Adipocyte (in vitro differentiated cells): ENCODE results near the gene SLC49A3.

Experiments used
- DNase-seq: peaks from one replicate; pipeline ENCODE4 v3.0.0-alpha.2; 2015; ENCODE audit warnings: low read depth
- H3K27me3 ChIP-seq: replicated peaks from 2 replicates; pipeline ENCODE4 v1.7.0; 2013; ENCODE audit warnings: mild to moderate bottlenecking, low read length, moderate library complexity; ENCODE audit not compliant: control insufficient read depth, insufficient read depth
- H3K36me3 ChIP-seq: 2 replicates; pipeline ENCODE4 v1.7.0; 2013; ENCODE audit warnings: low read length, mild to moderate bottlenecking, moderate library complexity; ENCODE audit not compliant: control insufficient read depth, insufficient read depth, severe bottlenecking
- H3K4me1 ChIP-seq: 2 replicates; pipeline ENCODE4 v1.7.0; 2013; ENCODE audit warnings: mild to moderate bottlenecking, low read length, moderate library complexity; ENCODE audit not compliant: control insufficient read depth, insufficient read depth
- H3K4me3 ChIP-seq: 2 replicates; pipeline ENCODE4 v1.7.0; 2013; ENCODE audit warnings: mild to moderate bottlenecking, low read length, moderate library complexity
- H3K9ac ChIP-seq: 2 replicates; pipeline ENCODE4 v1.7.0; 2013; ENCODE audit warnings: mild to moderate bottlenecking, low read length, moderate library complexity
- H3K9me3 ChIP-seq: 2 replicates; pipeline ENCODE4 v1.7.0; 2013; ENCODE audit warnings: mild to moderate bottlenecking, low read length, moderate library complexity; ENCODE audit not compliant: control insufficient read depth

Gene SLC49A3

DNA sequence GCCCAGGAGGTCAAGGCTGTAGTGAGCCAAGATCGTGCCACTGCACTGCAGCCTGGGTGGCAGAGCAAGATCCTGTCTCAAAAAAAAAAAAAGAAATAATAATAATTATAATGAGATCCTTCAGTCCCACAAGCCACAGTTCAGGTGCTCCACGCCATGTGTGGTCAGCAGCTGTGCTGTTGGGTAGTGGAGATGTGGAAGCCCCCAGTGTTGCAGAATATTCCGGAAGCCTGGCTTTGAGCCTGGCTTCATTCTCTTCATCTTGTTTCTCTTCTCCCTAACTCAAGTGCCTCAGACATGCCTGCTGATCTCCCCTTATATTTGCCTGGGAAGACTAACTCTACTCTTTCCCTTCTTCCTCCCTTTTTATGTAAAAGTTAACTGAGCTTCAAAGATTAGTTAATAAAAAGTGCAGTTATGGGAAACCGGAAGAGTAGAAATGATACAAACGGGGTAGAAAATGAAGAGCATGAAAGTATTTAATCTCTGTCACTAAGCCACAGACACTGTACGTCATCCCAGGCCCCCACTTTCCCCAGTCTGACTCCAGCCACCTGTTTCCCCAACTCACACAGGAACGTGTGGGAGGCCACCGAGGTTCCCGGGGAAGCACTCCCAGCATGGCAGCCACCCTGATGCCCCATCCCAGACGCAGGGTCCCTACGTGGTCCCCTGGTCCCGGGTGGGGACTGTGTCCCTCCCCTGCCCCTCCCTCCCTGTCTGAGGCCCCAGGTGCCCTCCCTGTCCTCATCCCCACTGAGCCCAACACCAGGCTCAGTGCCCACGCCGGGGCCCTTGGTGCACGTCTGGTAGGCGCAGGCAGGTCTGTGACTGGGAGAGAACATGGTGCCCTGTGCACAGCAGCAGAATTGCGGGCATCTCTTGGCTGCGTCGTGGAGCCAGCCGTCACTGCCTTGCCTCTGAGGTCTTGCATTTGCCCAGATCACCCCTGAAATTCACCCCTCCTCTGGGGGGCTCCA lies 40.7 kb upstream of the SLC49A3 start:
- Histone ChIP-seq H3K4me3 (no peak overlapping the region), H3K9ac (no peak overlapping the region), H3K4me1 (peaks cover 17% of the 10 kb centered on the region), H3K36me3 (peaks cover 31% of the 10 kb centered on the region), H3K9me3 (no peaks in the 10 kb centered on the region), H3K27me3 (no peaks in the 10 kb centered on the region)
- no peak for DNase-seq

DNA sequence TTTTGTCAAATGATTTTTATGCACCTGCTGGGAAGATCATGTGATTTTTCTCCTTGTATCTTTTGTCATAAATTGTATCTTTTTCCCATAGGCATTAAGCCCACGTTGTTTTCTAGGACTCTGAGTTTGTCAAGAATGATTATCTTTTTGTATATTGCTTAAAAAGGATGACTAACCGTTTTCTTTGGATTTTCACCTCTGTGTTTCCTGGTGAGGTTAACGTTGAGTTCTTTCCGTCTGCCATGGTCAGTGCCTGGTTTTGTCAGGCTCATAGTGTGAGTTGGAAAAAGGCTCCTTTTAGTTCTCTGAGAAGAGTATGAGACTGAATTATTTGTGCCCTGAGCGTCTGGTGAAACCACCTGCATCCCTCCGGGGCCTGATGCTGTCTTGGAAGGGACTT lies 38.6 kb upstream of the SLC49A3 start:
- Histone ChIP-seq H3K36me3 (peaks cover 21% of the 10 kb centered on the region), H3K9ac (no peak overlapping the region), H3K9me3 (no peaks in the 10 kb centered on the region), H3K4me3 (no peak overlapping the region), H3K4me1 (peaks cover 17% of the 10 kb centered on the region), H3K27me3 (no peaks in the 10 kb centered on the region)
- no peak for DNase-seq

DNA sequence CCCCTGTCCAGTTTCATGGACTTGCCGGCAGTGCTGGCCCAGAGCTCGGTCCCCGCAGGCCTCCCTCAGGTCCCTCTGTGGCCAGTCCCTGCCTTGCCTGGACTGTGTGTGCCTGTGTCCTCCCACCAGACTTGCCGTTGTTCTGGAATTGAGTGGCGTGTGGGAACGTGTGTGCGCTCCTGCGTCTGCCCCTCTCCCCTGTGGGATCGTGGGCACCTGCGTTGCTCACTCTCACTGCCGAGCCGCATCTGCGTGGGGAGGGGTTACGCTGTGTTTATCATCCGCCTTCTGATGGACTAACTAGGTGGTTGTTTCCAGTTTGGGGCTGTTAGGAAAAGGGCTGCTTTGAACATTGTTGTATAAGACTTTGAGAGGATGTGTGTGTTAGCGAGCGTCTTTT lies 37.9 kb upstream of the SLC49A3 start:
- Histone ChIP-seq H3K4me3 (no peak overlapping the region), H3K9me3 (no peaks in the 10 kb centered on the region), H3K27me3 (no peaks in the 10 kb centered on the region), H3K9ac (peak overlapping the region; percentile 66), H3K4me1 (peaks cover 17% of the 10 kb centered on the region), H3K36me3 (peaks cover 17% of the 10 kb centered on the region)
- DNase-seq: no peak

- H3K9ac ChIP-seq: peak overlapping the region; percentile 66
- H3K4me1 ChIP-seq: peaks cover 19% of the 10 kb centered on the region
- peak; percentile 68 for DNase-seq
- H3K36me3 ChIP-seq: peaks cover 17% of the 10 kb centered on the region
- no peaks in the 10 kb centered on the region for H3K9me3 ChIP-seq
- no peak overlapping the region for H3K4me3 ChIP-seq
- H3K27me3 ChIP-seq: no peaks in the 10 kb centered on the region
Measured at GRCh38 chr4:726235-726787, 37.4 kb upstream of the SLC49A3 start.

- H3K4me3 ChIP-seq: no peak overlapping the region
- H3K9me3 ChIP-seq: no peaks in the 10 kb centered on the region
- peak overlapping the region; percentile 66 for H3K9ac ChIP-seq
- H3K4me1 ChIP-seq: peaks cover 25% of the 10 kb centered on the region
- no peak for DNase-seq
- peaks cover 11% of the 10 kb centered on the region for H3K36me3 ChIP-seq
- no peaks in the 10 kb centered on the region for H3K27me3 ChIP-seq
Measured at GRCh38 chr4:725391-726234, 36.7 kb upstream of the SLC49A3 start.

- Histone ChIP-seq H3K36me3 (peaks cover 10% of the 10 kb centered on the region), H3K4me3 (no peak overlapping the region), H3K9me3 (no peaks in the 10 kb centered on the region), H3K4me1 (peaks cover 25% of the 10 kb centered on the region), H3K9ac (no peak overlapping the region), H3K27me3 (no peaks in the 10 kb centered on the region)
- no peak for DNase-seq
Measured at GRCh38 chr4:723751-724530, 35.0 kb upstream of the SLC49A3 start.

GRCh38 chr4:722851-723360 lies 34.0 kb upstream of the SLC49A3 start:
- Histone ChIP-seq H3K4me1 (peaks cover 25% of the 10 kb centered on the region), H3K4me3 (no peak overlapping the region), H3K9me3 (no peaks in the 10 kb centered on the region), H3K9ac (no peak overlapping the region), H3K36me3 (peaks cover 10% of the 10 kb centered on the region), H3K27me3 (no peaks in the 10 kb centered on the region)
- no peak for DNase-seq

GRCh38 chr4:722169-722725 lies 33.3 kb upstream of the SLC49A3 start:
- H3K4me1 ChIP-seq: peaks cover 21% of the 10 kb centered on the region
- H3K9ac ChIP-seq: no peak overlapping the region
- peaks cover 10% of the 10 kb centered on the region for H3K36me3 ChIP-seq
- H3K4me3 ChIP-seq: no peak overlapping the region
- DNase-seq: no peak
- H3K27me3 ChIP-seq: no peaks in the 10 kb centered on the region
- no peaks in the 10 kb centered on the region for H3K9me3 ChIP-seq

- H3K9ac ChIP-seq: no peak overlapping the region
- H3K4me3 ChIP-seq: no peak overlapping the region
- H3K4me1 ChIP-seq: peaks cover 15% of the 10 kb centered on the region
- H3K36me3 ChIP-seq: peaks cover 10% of the 10 kb centered on the region
- peak; percentile 30 for DNase-seq
- H3K27me3 ChIP-seq: no peaks in the 10 kb centered on the region
- H3K9me3 ChIP-seq: no peaks in the 10 kb centered on the region
Measured at GRCh38 chr4:721261-722168, 32.6 kb upstream of the SLC49A3 start.
